K562 (cell line): ENCODE data around the gene C1orf116. TPM values are rescaled to one million over a fixed set of nuclear protein-coding genes. Genes with fewer than 3 reads are reported as not detected.
A peak's percentile ranks its signal among the peaks of the same experiment; 100 is the strongest.

ENCODE experiments used
- CBX2 ChIP-seq: fragments of 200-600 bp; sonication (generic); IDR thresholded peaks from one replicate; pipeline ENCODE4 v1.6.1; 2012; ENCODE audit warnings: mild to moderate bottlenecking, low read length, inconsistent platforms; ENCODE audit not compliant: insufficient read depth, poor library complexity, severe bottlenecking
- CTBP1 ChIP-seq: fragments of 450-650 bp; IDR thresholded peaks from 2 replicates; pipeline ENCODE4 v1.6.1; 2016; ENCODE audit warnings: borderline replicate concordance
- DEAF1 ChIP-seq: fragments of 450-650 bp; formaldehyde crosslinking; IDR thresholded peaks from 2 replicates; pipeline ENCODE4 v1.4.0; 2020; ENCODE audit warnings: mild to moderate bottlenecking, moderate library complexity
- KLF10 ChIP-seq: fragments of 250-450 bp; sonication (Bioruptor Pico); IDR thresholded peaks from 2 replicates; pipeline ENCODE4 v1.6.1; 2021; ENCODE audit warnings: matching md5 sums
- LEF1 ChIP-seq: fragments of 450-650 bp; IDR thresholded peaks from 2 replicates; pipeline ENCODE4 v1.6.1; 2016; ENCODE audit warnings: mild to moderate bottlenecking
- MGA ChIP-seq: fragments of 450-650 bp; IDR thresholded peaks from 2 replicates; pipeline ENCODE4 v1.6.1; 2016; ENCODE audit warnings: mild to moderate bottlenecking, moderate library complexity
- MTA1 ChIP-seq: fragments of 450-650 bp; IDR thresholded peaks from 2 replicates; pipeline ENCODE4 v1.6.1; 2017; ENCODE audit warnings: borderline replicate concordance
- MTA3 ChIP-seq: fragments of 450-650 bp; formaldehyde crosslinking; IDR thresholded peaks from 2 replicates; pipeline ENCODE4 v1.6.1; 2017; ENCODE audit warnings: mild to moderate bottlenecking, borderline replicate concordance
- NCOA2 ChIP-seq, 2 experiments: fragments of 450-650 bp; IDR thresholded peaks; 2 replicates each; pipeline ENCODE4 v1.6.1; 2018; ENCODE audit warnings: mild to moderate bottlenecking in 2 of 2, moderate library complexity in 1 of 2; ENCODE audit not compliant: partially characterized antibody in 2 of 2
- NR0B1 ChIP-seq: fragments of 450-650 bp; IDR thresholded peaks from one replicate; pipeline ENCODE4 v1.6.1; 2018; ENCODE audit warnings: mild to moderate bottlenecking, moderate library complexity; ENCODE audit not compliant: partially characterized antibody
- POLR2A ChIP-seq: fragments of 450-650 bp; conservative IDR thresholded peaks from 2 replicates; pipeline ENCODE4 v1.6.1; 2016
- PPARD ChIP-seq: fragments of 250-450 bp; sonication (Bioruptor Pico); IDR thresholded peaks from 2 replicates; pipeline ENCODE4 v1.8.0; 2022; ENCODE audit warnings: inconsistent platforms, mild to moderate bottlenecking, moderate library complexity
- YBX1 ChIP-seq: fragments of 450-650 bp; IDR thresholded peaks from 2 replicates; pipeline ENCODE4 v1.7.1; 2016; ENCODE audit warnings: mild to moderate bottlenecking
- polyA plus RNA-seq, 8 experiments: library from polyadenylated mRNA; depleted of rRNA in 4 of 8; stranded (reverse) in 5 of 8; unstranded in 3 of 8; fragments of >200 nt; fragmentation: Nextera tagmentation in 2 of 8; fragmentation: Illumina TruSeq in 1 of 8; extraction: Ambion mirVana in 2 of 8; extraction: Trizol in 1 of 8; gene quantifications; 2 replicates each; pipeline versions ENCODE4 v1.2.1 to v1.2.3, GENCODE V29; 2011 to 2014; ENCODE audit warnings: inconsistent platforms in 1 of 8, missing spikeins in 1 of 8
- total RNA-seq, 7 experiments: library from RNA; depleted of rRNA in 6 of 7; stranded (reverse); fragments of >200 nt in 6 of 7; fragmentation: Illumina TruSeq in 2 of 7; extraction: Trizol in 2 of 7; gene quantifications; 2 replicates each; pipeline versions ENCODE4 v1.2.1 to v1.2.3, GENCODE V29; 2011 to 2021; ENCODE audit warnings: low replicate concordance in 1 of 7

The C1orf116 gene
- total and polyA plus RNA-seq, 9 of the 15 experiments (the other 6 are each of a cell fraction or from before 2014, with no cell fraction given), result 0.62 to 3.0 (median 0.95) TPM

- TF ChIP-seq MTA3 (peak; percentile 95), LEF1 (peak; percentile 99), POLR2A (peak; percentile 93), CTBP1 (peak; percentile 94), NCOA2 (IDR thresholded peaks at IDR 0.05; ENCODE audit: partially characterized antibody in 2 of 2) (peak in 1 of 2 experiments; percentile 90), CBX2 (no peak), KLF10 (no peak; the same call in 1 of the 2 replicates), PPARD (peak; percentile 59), DEAF1 (CRISPR knock-in tag) (peak; percentile 62), MGA (peak; percentile 99), NR0B1 (no peak), YBX1 (0 out of 2 replicates have a peak, but pooled peaks have one; percentile 72), MTA1 (peak; percentile 96)
These were observed 8.1 kb downstream of the C1orf116 start (continued) for GRCh38 chr1:207024202-207025145.
